Ecto neural progenitor cell (in vitro differentiated cells): ENCODE data around the gene SMIM1.

Source experiments
- DNase-seq: peaks from one replicate; pipeline ENCODE4 v3.0.0-alpha.2; 2018; ENCODE audit warnings: low spot score

SMIM1 gene

DNA sequence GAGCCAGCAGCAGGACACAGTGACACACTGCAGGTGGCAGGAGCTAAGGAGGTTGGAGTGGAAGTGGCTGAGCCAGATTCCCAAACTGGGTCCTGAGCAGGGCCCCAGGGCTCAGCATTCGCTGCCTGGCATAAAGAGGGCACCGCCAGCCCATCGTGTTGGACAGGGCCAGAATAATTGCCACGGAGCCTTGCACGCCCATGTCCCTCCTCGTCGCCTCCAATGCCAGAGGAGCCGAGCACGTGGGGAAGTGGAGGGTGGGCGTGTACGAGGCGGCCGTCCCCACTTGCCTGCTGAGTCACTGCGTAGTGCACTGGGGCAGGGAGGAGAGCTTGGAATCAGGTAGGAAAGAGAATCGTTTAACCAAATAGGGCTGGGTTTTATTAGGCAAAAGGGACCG lies 49.9 kb downstream of the SMIM1 start:
- no peak for DNase-seq

DNA sequence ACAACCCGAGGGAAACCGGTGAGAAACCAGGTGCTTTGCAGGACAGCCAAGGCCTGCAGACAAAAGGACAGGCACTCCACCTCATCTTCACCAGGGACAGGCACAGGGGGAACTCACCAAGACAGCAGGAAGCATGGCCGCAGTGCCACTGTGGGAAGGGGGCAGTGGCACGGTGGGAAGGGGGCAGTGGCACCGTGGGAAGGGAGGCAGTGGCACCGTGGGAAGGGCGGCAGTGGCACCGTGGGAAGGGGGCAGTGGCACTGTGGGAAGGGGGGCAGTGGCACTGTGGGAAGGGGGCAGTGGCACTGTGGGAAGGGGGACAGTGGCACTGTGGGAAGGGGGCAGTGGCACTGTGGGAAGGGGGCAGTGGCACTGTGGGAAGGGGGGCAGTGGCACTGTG lies 52.1 kb downstream of the SMIM1 start:
- DNase-seq, result no peak

DNA sequence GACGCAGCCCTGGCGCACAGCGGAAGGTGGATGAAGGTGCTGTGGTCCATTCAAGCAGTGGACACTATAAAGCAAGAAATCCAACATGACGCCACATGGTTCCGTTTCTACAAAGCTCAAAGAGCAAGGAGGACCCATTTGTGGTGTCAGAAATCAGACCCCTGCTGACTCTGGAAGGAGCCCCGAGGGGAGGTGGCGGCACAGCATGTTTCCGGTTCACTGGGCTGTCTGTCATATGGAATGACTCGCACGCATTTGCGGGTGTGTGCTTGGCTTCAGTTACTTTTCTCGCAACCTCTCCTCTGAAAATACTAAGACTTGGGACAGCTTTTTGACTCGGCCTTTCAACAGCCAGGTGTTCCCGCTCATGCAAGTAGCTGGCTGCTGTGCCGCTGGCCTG lies 52.8 kb downstream of the SMIM1 start:
- DNase-seq, result no peak
